ENCODE measurements around the gene PANK4.

PANK4 gene

DNA sequence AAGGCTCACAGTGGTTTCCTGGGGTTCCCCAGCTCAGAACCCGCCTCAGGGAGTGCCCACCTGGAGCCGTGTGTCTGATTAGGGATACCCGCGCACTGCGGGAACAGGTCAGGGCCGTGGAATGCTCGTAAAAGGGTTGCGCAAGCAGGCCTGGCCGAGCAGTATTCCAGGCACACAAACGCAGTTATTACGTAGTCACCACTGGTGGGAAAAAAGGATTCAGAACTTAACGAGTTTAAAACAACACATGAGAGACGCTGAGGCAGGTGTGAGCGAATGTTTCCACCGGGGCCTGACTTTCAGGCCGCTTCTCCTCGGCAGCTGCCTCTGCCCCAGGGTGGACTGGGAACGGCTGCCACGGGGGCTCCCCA, 32.1 kb downstream of the PANK4 start:
- no peak for DNase-seq

- no peak for DNase-seq
Observed at GRCh38 chr1:2493691-2494322, 32.6 kb downstream of the PANK4 start.

DNA sequence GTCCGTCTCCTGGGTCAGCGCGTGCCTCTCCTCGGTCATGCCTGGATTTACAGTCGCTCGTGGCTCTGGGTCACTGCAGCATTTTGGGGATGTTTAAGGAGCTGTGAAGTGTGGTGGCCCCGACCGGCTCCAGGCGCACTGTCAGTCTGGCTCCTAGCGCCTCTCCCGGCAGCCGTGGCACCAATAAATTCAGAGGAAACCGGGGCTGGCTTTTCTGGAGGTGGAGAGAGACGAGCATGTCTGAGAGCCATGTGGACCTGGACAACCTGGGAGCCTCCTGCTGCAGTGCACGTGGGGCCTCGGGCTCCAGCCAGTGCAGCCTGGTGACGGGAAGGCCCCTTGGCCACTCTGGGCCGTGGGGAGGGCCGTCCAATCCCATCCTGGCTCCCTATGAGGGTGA, 33.2 kb downstream of the PANK4 start:
- DNase-seq = no peak

DNA sequence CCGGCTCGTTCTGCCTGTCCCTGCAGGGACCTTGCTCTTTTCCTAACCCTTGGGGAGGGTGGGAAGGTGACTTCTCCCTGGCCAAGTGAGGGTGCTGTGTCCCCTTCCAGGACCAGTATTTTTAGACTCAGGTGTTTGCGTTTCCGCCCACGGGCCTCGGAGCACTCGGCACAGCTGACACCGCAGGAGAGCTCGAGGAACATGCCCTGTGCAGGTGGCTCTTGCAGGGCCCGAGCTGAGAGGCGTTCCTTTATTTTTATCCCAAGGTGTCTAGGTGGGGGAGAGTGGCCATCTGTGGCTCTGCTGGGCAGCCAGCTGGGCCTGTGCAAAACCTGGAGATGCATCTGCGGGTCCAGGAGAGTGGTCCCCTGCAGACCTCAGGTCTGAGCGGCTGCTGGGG, 34.3 kb downstream of the PANK4 start:
- DNase-seq = no peak

DNA sequence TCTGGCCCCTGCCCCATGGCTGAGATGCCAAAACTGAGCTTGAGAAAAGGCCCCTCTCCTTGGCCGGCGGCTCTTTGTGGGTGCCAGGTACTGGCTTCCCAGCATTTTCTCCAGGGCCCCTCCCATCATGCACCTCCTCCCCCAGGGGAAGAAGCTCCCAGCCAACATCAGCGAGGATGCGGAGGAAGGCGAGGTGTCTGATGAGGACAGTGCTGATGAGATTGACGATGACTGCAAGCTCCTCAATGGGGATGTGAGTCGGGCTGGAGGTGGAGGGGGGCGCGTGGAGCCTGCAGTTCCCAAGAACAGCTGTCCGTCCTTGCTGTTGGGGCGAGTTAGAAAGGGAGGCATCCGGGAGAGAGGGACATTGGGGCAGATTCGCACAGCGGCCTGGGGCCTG, 36.8 kb downstream of the PANK4 start:
- DNase-seq = no peak

DNA sequence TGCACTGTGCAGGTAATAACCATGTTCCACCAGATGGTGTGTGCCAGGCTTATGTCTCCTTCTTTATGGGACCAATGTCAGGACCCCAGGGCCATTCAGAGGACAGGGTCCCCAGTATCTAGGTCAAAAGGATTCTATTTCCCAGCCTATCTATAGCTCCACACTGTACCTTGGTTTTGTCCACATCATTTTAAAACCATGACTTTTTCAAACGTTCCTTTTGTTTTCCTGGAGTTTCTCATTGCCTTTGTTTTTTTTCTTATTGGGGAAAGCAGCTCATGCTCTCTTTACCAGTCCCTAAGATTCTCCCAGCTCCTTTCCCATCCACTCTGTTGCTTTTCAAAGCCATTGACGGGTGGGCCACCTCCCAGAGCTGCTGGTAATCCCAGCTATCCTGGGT, 37.7 kb downstream of the PANK4 start:
- no peak for DNase-seq

DNA sequence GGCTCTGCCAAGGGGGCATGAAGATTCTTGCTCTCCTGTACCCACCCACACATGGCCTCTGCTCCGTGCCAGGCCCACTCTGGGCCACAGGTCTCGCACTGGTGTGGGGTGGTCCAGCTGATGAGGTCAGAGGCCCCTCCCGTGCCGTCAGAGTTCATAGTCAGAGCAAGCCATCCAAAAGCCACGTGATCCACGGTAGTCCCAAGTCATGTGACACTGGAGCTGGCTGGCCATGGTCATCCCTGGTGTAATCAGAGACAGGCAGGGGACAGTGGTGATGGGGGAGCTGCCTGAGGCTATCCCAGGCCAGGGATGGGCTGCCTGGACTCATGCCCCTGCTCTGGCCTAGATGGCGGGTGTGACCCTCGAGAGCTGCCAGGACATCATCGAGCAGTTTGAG, 39.8 kb downstream of the PANK4 start:
- no peak for DNase-seq

DNA sequence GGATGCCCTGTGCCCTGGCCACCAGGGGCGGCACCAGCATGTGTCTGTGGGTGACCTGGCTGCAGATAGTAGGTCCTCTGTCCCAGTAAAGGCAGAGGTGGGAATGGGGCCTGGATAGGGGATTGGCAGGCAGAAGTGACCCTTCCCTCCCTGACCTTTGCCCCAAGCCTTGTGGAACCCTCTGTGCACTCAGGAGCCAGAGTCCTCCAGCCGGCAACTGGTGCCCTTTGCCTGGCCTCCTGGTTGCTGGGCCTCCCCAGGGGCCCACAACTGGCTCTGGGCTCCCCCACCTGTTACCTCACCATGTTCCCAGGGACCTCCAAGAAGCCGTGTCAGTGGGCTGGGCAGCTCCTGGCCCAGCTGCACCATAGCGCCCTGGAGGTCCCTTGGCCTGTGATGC, 40.4 kb downstream of the PANK4 start:
- no peak for DNase-seq

GRCh38 chr1:2483970-2484369, 42.4 kb downstream of the PANK4 start:
- DNase-seq = no peak

GRCh38 chr1:2483026-2483425, 43.4 kb downstream of the PANK4 start:
- no peak for DNase-seq

GRCh38 chr1:2482588-2482987, 43.8 kb downstream of the PANK4 start:
- no peak for DNase-seq

DNA sequence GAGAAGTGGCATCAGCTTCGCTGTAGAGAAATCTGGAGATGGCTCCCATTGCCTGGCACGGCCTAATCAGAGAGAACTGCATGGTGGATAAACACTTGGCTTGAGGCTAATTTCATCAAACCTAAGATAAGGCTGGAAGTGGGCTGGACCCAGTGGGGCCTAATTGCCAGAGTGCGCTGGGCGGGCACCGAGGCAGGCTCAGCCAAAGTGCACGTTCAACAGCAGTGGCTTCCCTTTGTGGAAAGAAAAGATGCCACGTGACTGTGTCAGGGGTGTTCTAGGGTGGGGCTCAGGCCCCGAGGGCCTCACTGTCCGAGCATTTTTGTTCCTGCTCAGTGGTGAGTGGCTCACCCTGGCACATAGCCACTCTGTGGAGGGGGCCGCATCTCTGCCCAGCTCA, 44.5 kb downstream of the PANK4 start:
- DNase-seq = no peak

DNA sequence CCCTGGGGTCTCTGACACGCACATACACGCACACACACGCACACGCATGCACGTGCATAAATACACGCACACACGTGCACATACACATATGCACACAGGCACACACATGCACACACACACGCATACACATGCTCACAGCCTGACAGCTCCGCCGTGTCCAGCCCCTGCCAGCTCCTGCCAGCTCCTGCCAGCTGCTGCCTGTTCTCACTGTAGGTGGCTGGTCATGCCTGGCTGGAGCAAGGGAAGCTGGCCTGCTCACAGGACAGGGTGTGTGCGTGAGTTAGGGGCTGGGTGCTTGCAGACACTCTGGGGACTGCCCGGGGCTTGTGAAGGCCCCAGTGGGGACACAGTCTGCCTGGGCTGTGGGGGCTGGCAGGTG, 45.4 kb downstream of the PANK4 start:
- DNase-seq = no peak

DNA sequence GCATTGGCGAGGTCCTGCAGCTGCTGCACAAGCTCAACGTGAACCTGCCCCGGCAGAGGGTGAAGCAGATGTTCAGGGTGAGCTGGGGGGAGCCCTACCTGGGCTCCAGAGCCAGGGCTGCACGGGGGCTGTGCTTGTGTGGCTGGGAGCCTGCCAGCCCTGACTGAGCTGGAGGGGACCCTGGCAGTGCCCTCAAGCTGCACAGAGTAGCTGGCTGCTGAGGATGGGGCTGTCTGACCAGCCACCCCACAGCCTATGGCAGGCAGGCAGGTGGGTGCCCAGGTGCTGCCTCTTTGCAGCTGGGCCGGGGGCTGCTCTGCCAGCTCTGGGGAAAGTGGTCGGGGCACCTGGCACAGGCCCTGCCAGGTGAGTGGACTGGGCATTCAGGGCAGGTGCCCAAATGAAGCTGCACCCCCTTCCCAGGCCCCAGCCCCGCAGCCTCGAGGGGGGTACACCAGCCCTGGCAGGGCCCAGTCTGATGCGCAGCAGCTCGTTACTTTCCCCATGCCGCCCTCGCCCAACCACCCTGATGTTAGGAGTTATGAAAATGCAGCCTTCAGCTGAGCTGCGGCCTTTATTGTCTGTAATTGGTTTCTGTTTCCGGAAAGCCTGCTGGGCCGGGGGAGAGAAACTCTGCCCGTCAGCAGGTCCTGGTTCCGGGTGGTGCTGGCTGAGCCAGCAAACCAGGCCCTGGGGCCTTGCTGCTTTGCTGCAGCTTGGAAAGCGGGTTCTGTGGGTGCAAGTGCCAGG, 46.0 kb downstream of the PANK4 start:
- no peak for DNase-seq

DNA sequence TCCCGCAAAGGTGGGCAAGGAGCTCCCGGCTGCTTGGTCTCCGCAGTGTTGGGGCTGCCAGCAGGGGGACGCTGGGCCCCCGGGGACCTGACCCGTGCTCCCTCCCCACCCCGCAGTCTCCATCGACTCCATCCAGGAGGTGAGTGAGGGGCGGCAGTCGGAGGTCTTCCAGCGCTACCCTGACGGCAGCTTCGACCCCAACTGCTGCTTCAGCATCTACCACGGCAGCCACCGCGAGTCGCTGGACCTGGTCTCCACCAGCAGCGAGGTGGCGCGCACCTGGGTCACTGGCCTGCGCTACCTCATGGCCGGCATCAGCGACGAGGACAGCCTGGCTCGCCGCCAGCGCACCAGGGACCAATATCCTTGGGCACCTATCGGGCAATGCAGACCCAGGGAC, 46.8 kb downstream of the PANK4 start:
- no peak for DNase-seq

DNA sequence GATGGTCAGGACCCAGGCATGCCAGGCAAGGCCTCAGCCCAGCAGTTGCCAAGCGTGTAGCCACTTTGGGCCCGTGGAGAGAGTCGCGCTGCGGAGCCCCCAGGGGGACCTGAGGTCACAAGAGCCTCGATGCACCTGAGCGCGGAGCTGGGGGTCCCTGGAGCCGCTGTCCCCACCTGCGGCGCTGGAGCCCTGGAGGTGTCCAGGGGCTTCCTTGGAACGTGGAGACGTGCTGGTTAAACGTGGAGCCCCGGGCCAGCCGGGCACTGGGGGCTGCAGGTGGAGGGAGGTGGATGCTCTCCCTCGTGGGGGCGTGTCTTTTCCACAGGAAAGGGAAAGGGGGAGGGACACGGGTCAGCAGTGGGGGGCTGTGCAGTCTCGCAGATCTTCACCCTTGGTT, 47.2 kb downstream of the PANK4 start:
- no peak for DNase-seq

- DNase-seq = no peak
Observed at GRCh38 chr1:2477791-2478499, 48.5 kb downstream of the PANK4 start.

- DNase-seq = no peak
Observed at GRCh38 chr1:2477309-2477708, 49.1 kb downstream of the PANK4 start.

DNA sequence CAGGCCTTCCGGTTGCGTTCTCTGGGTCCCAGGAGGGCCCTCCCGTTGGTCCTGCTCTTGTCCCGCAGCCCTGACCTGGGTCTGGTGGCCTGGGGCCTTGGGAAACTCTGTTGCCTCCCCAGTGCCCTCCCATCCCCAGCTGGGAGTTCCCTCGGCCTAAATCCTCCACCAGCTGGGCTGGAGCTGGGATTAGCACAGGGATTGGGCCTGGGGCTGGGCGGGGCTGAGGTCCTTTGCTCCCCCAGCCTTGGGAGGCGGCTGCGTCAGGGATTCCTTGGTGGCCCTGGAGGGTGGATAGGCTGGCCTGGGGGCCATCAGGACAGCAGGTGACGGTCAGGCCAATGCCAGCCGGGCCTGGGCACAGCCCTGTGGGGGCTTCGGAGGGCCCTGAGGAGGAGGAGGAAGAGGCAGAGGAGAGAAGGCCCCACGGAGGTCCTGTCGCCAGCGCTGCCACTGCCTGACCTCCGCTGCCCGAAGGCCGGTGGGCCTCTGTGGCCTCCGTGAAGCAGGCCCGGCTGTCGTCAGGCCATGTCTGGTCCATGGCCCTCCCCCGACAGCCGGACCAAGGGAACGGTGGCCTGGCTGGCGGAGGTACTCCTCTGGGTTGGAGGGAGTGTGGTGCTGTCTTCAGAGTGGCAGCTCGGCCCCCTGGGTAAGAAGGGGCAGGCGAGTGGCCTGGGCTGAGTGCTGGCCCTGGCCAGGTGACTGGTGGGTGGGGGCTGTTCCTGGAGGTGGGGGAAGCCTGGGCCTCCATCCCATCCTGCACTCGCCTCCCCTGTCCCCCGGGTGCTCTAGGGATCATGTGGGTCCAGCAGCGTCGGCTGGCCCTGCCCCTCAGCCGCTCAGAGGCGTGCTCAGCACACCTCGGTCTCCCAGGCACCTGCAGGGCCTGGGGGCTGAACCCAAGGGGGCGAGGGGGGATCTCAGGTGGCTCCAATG, 50.1 kb downstream of the PANK4 start, which contains the start of gene PLCH2:
Gene PLCH2, plus strand, starts transcription at position 229 of the 939 bp plus-strand sequence. Its CDS starts 300 bp downstream, at position 529.
- no peak for DNase-seq

GRCh38 chr1:2475571-2475970, 50.8 kb downstream of the PANK4 start:
- no peak for DNase-seq

- DNase-seq = no peak
Observed at GRCh38 chr1:2474933-2475371, 51.4 kb downstream of the PANK4 start.

DNA sequence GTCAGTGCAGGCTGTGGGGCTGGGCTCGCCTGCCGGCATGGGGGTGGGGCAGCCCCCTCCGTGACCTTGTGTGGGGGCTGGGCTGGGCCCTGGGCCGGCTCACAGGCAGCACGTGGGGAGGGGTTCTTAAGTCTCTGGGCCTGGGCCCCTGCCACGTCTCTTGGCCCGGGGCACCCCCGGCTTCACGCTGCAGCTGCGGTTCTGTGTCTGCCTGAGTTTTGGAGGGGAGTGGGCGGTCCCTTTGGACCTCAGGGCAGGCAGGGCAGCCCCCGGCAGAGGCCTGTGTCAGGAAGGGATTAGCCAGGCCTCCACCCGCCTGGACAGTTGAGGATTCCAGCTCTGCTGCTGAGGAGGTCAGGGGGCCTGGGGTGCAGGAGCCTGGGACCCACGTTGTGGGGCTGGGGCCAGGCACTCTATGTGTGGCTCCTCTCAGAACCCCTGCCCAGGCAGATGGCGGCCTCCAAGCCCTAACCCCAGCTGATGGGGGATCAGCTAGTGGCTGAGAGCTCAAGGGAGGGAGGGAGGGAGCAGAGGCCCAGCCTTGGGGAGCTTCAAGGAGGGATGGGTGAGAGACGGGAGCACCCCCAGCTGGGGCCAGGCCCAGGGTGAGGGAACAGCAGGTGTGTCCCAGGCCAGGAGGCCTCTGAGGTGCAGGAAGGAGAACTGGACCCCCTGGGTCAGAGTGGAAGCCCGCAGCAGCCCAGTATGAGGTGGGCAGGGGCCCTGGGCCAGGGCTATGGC, 52.1 kb downstream of the PANK4 start:
- DNase-seq = no peak

All from NCI-H526 treated with DMSO at 0.1 percent for 48 hours (cell line).